Gastrocnemius medialis (tissue), 4 donors: Measurements from ENCODE around the gene MAGEL2.

Experiments
- CTCF ChIP-seq, 5 experiments: fragments of 450-650 bp in 3 of 5; fragments of 200-600 bp in 2 of 5; sonication (generic) in 2 of 5; IDR thresholded peaks in 4 of 5; conservative IDR thresholded peaks in 1 of 5; 1 replicate in 4 of 5; 2 replicates in 1 of 5; pipeline ENCODE4 v1.5.1; 2016 to 2019; ENCODE audit warnings: antibody characterized with exemption in 5 of 5, mild to moderate bottlenecking in 3 of 5, moderate library complexity in 3 of 5
- POLR2A ChIP-seq, 2 donors: fragments of 450-650 bp; IDR thresholded peaks; one replicate each; pipeline ENCODE4 v1.6.1; 2017; ENCODE audit warnings: antibody characterized with exemption in 2 of 2, mild to moderate bottlenecking in 2 of 2, moderate library complexity in 2 of 2

- TF ChIP-seq CTCF (IDR thresholded peaks at IDR 0.05 in 4 of 5, conservative IDR thresholded peaks at IDR 0.05 in 1 of 5) (no peak), POLR2A (IDR thresholded peaks at IDR 0.05) (no peak)
Measured at GRCh38 chr15:23686466-23687142, 38.9 kb upstream of the MAGEL2 start.
